Upper lobe of left lung (tissue), 4 donors: ENCODE measurements around the gene PKNOX1.
"Not testable (repeated sequence)": the region's sequence is repeated elsewhere in the genome, so short reads cannot be mapped to it uniquely, and the experiment has no call there.

Source experiments
- EP300 ChIP-seq, 4 donors: sonication (generic); formaldehyde crosslinking; IDR thresholded peaks; one replicate each; pipeline ENCODE4 v1.5.1; 2017; ENCODE audit warnings: antibody characterized with exemption in 4 of 4, control low read depth in 2 of 4
- POLR2A ChIP-seq, 4 donors: fragments of 450-650 bp; IDR thresholded peaks; one replicate each; pipeline ENCODE4 v1.5.1; 2016 to 2017; ENCODE audit warnings: antibody characterized with exemption in 4 of 4, mild to moderate bottlenecking in 2 of 4
- POLR2AphosphoS5 ChIP-seq, 2 donors: sonication (generic); formaldehyde crosslinking; IDR thresholded peaks; one replicate each; pipeline ENCODE4 v1.5.1; 2017; ENCODE audit warnings: antibody characterized with exemption in 2 of 2
- TF ChIP-seq, protein P1 (sequence below), 6 experiments: fragments of 450-650 bp in 4 of 6; fragments of 200-600 bp in 2 of 6; sonication (generic) in 2 of 6; IDR thresholded peaks; one replicate each; pipeline ENCODE4 v1.5.1; 2016 to 2019; ENCODE audit warnings: antibody characterized with exemption in 6 of 6

DNA sequence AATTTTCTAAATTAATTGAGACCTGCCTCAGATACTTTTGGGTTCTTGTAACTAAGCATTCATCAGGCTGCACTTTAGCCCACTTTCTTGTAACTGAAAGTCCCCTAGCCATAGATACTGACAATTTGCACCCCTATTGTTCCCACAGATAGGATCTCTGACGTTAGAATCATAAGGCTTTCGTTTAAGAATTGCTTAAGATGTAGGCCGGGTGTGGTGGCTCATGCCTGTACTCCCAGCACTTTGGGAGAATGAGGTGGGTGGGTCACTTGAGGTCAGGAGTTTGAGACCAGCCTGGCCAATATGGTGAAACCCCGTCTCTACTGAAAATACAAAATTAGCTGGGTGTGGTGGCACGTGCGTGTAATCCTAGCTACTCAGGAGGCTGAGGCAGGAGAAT is 16.2 kb upstream of the PKNOX1 start:
- TF ChIP-seq, protein P1, sequence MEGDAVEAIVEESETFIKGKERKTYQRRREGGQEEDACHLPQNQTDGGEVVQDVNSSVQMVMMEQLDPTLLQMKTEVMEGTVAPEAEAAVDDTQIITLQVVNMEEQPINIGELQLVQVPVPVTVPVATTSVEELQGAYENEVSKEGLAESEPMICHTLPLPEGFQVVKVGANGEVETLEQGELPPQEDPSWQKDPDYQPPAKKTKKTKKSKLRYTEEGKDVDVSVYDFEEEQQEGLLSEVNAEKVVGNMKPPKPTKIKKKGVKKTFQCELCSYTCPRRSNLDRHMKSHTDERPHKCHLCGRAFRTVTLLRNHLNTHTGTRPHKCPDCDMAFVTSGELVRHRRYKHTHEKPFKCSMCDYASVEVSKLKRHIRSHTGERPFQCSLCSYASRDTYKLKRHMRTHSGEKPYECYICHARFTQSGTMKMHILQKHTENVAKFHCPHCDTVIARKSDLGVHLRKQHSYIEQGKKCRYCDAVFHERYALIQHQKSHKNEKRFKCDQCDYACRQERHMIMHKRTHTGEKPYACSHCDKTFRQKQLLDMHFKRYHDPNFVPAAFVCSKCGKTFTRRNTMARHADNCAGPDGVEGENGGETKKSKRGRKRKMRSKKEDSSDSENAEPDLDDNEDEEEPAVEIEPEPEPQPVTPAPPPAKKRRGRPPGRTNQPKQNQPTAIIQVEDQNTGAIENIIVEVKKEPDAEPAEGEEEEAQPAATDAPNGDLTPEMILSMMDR (IDR thresholded peaks at IDR 0.05) = not testable (repeated sequence)
- not testable (repeated sequence) for TF ChIP-seq POLR2AphosphoS5, POLR2A, EP300 (IDR thresholded peaks at IDR 0.05)
